Muscle layer of duodenum (tissue), 2 donors: Measurements from ENCODE around the gene MYO3B.

Source experiments
- H3K27ac ChIP-seq: one replicate; pipeline ENCODE4 v1.7.0; 2013; ENCODE audit warnings: mild to moderate bottlenecking, low read length
- H3K27me3 ChIP-seq: one replicate; pipeline ENCODE4 v1.7.0; 2013; ENCODE audit warnings: low read depth, mild to moderate bottlenecking, control low read depth, low read length
- H3K36me3 ChIP-seq, 2 donors: one replicate each; pipeline ENCODE4 v1.7.0; 2013; ENCODE audit warnings: low read length in 2 of 2, control low read depth in 1 of 2, mild to moderate bottlenecking in 1 of 2; ENCODE audit not compliant: insufficient read depth in 2 of 2, control insufficient read depth in 1 of 2
- H3K4me1 ChIP-seq, 2 donors: one replicate each; pipeline ENCODE4 v1.7.0; 2013; ENCODE audit warnings: low read length in 2 of 2, mild to moderate bottlenecking in 2 of 2, control low read depth in 1 of 2, moderate library complexity in 1 of 2; ENCODE audit not compliant: insufficient read depth in 2 of 2, control insufficient read depth in 1 of 2
- H3K4me3 ChIP-seq, 2 donors: one replicate each; pipeline ENCODE4 v1.7.0; 2013; ENCODE audit warnings: low read length in 2 of 2, low read depth in 1 of 2, mild to moderate bottlenecking in 1 of 2
- H3K9me3 ChIP-seq, 2 donors: one replicate each; pipeline ENCODE4 v1.7.0; 2013; ENCODE audit warnings: low read length in 2 of 2, control low read depth in 1 of 2, mild to moderate bottlenecking in 1 of 2; ENCODE audit not compliant: control insufficient read depth in 1 of 2
- donor health status: healthy.

The MYO3B gene

DNA sequence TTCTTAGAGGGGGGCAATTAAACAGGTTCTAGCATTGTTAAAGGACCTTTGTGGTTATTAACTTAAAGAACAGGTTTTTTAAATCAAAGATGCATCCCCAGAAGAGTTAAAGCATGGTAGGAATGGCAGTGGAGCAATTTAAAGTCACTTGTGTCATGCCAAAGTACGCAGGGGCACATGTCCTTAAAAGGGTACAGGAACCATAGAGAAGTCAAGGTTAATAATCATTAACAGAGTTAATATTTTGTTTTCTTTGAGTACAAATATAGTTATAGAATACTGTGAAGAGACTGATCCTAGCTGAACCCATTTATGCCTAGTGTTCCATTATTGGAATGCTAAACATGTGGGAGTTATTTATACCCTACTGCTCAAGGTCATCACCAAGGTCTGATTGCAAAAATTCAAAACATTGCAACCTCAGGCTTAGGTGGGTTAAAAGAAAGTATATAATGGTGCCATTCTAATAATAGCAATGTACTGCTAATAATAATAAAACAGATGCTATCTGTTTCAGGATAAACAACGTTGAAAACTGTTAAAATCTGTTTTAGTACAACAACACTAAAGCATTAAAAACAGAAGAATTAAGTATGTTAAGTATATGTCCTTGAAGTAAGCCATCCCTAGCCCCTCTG lies 216.0 kb downstream of the MYO3B start:
- H3K27me3 ChIP-seq = no peaks in the 10 kb centered on the region
- no peak overlapping the region for H3K27ac ChIP-seq
- no peaks in the 10 kb centered on the region for H3K9me3 ChIP-seq
- no peak overlapping the region for H3K4me3 ChIP-seq
- H3K36me3 ChIP-seq = no peaks in the 10 kb centered on the region
- H3K4me1 ChIP-seq = peaks cover 0 to 17% of the 10 kb centered on the region in 2 donors

DNA sequence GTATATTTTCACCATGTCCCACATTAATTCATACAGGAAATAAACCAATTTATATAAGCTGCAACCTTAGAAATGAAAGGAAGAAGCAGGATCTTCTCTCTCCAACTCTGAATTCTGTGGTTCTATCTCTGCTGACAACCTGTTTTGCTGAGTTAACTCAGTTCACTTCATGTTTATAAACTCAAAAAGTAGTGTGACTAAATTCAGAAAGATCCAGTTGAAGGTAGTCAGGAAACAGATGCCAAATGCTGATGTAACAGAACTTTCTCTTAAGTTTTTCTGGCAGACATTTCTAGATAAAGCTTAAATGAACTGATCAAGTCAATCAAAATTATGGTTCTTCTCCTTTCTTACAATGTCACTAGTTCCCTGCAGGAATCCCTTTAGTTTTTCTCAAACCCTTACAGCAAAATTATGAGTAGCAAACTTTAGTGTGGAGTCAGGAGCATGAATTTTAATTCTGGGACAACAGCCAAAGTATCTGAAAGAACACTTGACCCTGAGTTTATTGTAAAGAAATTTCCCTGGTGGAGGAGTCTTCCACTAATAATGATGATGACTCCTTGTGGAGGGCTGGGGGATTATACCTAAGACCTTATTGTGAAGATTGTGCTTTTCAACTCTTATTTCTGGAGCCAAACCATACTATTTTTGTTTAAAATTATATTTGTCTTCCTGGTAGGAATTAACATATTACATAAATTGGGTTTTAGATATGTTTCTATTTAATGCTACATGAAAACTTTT lies 216.9 kb downstream of the MYO3B start:
- Histone ChIP-seq H3K9me3 (no peaks in the 10 kb centered on the region), H3K4me1 (peaks cover 0 to 17% of the 10 kb centered on the region in 2 donors), H3K4me3 (no peak overlapping the region), H3K27ac (no peak overlapping the region), H3K27me3 (no peaks in the 10 kb centered on the region), H3K36me3 (no peaks in the 10 kb centered on the region)

DNA sequence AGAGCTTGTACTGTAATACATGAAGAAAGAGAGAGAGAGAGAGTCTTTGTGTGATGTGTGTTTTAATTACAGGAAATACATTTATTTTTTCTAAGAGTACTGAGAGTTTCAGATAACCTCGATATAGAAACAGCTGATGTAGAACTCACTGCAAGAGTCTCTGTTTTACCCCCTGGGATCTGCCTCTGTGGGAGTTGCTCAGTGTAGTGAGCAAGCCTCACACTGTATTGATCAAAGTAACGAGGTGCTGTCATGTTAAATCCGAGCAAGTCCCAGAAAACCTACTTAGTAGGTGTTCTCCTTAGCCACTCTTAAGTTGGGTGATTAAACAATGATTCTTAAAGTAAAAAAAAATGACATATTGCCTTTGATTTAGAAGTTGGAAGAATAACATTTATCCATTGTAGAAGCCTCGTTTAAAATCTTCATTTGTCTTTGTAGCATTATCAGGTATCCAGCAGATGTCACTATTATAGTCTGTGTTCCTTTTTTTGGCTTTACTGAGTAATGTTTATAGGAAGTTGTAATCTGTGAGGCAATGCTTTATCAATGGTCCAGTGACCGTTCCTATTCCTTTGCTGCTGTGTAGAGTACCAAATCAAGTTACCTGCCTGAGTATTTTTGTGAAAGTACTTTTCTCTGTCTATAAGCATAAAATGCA lies 219.0 kb downstream of the MYO3B start:
- H3K27ac ChIP-seq = no peak overlapping the region
- H3K9me3 ChIP-seq = no peaks in the 10 kb centered on the region
- no peaks in the 10 kb centered on the region for H3K27me3 ChIP-seq
- H3K4me3 ChIP-seq = no peak overlapping the region
- H3K4me1 ChIP-seq = peaks cover 0 to 17% of the 10 kb centered on the region in 2 donors
- no peaks in the 10 kb centered on the region for H3K36me3 ChIP-seq

DNA sequence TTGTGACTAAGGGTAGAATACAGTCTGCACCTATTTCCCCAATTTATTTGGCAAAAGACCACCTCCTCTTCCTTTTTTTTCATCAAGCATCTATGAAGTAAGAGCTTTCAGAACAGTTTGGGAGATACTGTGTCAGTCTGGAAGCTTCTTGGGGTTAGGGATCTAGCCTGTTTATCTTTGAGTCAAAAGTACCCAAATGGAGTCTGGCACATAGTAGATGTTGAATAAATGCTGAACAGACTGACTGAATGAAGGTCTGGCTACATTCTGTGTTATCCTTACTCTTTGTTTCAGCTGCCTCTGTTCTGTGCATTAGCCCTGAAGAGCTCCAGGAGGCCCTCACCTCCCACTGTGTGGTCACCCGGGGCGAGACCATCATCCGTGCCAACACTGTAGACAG lies 223.2 kb downstream of the MYO3B start:
- no peak overlapping the region for H3K27ac ChIP-seq
- H3K36me3 ChIP-seq = no peaks in the 10 kb centered on the region
- H3K4me1 ChIP-seq = no peaks in the 10 kb centered on the region
- no peaks in the 10 kb centered on the region for H3K9me3 ChIP-seq
- no peak overlapping the region for H3K4me3 ChIP-seq
- H3K27me3 ChIP-seq = no peaks in the 10 kb centered on the region

DNA sequence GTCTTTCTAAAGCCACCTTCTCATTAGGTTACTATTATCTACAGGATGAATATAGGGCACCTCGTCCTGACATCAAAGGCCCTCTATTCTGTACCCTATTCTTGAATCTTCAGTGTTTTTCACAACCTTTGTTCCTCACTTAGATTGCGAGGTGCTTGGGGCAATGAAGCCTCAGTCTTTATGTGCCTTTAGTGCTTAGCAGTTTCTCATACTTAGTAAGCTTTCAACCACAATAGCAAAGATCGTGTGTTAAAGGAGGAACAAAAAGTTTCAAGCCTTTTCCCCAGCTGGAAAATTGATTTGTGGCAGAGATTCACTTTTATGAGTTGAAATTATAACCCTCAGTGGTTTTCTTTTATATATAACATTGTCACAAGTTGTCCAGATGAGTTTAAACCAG lies 226.9 kb downstream of the MYO3B start:
- H3K27ac ChIP-seq = no peak overlapping the region
- H3K4me1 ChIP-seq = peaks cover 0 to 7% of the 10 kb centered on the region in 2 donors
- no peaks in the 10 kb centered on the region for H3K36me3 ChIP-seq
- H3K9me3 ChIP-seq = no peaks in the 10 kb centered on the region
- no peak overlapping the region for H3K4me3 ChIP-seq
- no peaks in the 10 kb centered on the region for H3K27me3 ChIP-seq

DNA sequence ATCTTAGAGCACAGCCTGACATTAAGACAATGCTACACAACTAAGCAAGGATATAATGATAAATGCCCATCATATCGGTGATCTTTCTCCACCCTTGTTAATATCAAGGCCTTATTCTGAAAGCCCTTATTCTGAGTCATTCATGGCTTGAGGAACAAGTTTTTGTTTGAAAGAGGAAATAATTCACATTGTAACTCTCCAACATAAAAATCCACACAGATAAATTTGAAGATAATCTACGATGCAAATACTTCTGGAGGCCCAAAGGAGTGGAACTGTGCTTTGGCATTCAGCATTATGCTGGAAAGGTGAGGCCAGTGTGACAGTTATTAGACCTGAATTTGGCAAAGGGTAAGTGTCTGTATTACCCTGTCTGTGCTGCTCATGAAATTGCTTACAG lies 227.4 kb downstream of the MYO3B start:
- H3K4me3 ChIP-seq = no peak overlapping the region
- H3K4me1 ChIP-seq = peaks cover 0 to 7% of the 10 kb centered on the region in 2 donors
- H3K27ac ChIP-seq = no peak overlapping the region
- no peaks in the 10 kb centered on the region for H3K27me3 ChIP-seq
- H3K9me3 ChIP-seq = no peaks in the 10 kb centered on the region
- no peaks in the 10 kb centered on the region for H3K36me3 ChIP-seq

DNA sequence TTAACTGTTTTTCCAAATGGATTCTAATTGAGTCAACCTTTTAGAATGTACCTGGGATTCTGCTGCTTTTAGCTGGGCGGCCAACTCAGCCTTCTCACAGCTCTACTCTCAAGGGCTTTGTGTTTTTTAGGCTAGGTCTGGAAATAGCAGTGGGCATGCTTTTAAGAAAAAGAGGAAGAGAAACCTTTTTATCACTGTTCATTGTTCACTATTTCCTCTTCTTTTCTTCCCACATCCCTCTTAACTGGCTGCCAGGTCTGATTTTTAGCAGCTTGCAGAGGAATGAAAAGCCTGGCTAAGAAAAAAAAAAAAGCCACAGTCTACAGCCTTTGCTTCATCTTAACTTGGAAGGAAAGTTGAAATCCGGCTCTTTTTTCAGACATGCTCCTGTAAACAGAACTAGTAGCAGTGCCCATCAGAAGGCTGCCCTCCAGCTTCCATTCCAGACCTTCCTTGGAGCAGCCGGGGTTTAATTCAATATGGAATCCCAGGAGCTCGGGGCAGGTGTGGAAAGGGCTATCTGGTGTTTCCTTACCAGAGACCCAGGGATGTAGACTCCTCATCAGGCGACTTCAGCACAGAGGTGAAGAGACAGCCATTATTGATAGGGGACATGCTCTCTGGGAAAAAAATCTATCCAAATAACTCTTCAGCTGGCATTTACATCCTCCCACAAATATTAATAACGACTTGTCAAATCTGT lies 230.7 kb downstream of the MYO3B start:
- H3K4me1 ChIP-seq = peaks cover 0 to 7% of the 10 kb centered on the region in 2 donors
- peak overlapping the region in 1 of 2 donors; percentile 22 for H3K4me3 ChIP-seq
- no peaks in the 10 kb centered on the region for H3K9me3 ChIP-seq
- no peak overlapping the region for H3K27ac ChIP-seq
- no peaks in the 10 kb centered on the region for H3K36me3 ChIP-seq
- no peaks in the 10 kb centered on the region for H3K27me3 ChIP-seq

DNA sequence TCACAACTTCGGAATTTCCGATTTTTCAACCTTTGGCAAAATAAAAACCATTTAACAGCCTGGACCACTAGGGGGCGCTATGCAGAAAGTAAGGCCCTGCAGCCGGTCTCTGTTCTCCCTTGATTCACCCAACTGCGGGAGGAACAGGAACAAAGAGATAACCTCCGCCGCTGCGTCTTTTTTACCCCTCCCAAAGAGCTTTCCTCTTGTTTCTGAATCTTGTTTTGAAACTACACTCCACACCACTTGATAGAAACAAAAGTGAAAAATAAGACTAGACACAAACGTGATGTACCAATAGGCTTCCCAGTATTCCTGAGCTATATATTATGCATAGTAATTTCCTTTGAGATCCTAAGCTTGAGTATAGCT lies 231.2 kb downstream of the MYO3B start:
- no peaks in the 10 kb centered on the region for H3K27me3 ChIP-seq
- peaks cover 0 to 7% of the 10 kb centered on the region in 2 donors for H3K4me1 ChIP-seq
- no peaks in the 10 kb centered on the region for H3K9me3 ChIP-seq
- H3K4me3 ChIP-seq = peak overlapping the region in 1 of 2 donors; percentile 22
- no peaks in the 10 kb centered on the region for H3K36me3 ChIP-seq
- H3K27ac ChIP-seq = no peak overlapping the region

DNA sequence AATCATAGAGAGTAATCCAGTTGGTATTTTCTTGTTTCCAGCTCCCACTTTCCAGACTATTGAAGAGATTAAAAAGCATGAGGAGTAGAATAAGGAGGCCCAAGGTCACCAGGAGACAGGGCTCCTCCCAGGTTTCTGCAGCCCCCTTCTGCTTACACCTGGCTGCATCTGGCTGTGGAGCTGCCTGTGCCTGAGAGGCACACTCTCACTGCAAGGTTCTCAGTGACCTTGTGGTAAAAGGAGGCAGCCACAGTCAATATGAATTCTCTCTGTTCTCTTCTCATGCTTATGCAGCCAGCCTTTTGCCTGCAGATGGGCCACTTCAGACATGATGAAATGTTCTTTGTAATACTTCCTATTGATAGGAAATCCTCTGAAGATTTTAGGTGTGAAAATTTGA lies 233.7 kb downstream of the MYO3B start:
- peaks cover 0 to 7% of the 10 kb centered on the region in 2 donors for H3K4me1 ChIP-seq
- H3K4me3 ChIP-seq = no peak overlapping the region
- H3K27me3 ChIP-seq = no peaks in the 10 kb centered on the region
- no peaks in the 10 kb centered on the region for H3K36me3 ChIP-seq
- H3K27ac ChIP-seq = no peak overlapping the region
- H3K9me3 ChIP-seq = no peaks in the 10 kb centered on the region

DNA sequence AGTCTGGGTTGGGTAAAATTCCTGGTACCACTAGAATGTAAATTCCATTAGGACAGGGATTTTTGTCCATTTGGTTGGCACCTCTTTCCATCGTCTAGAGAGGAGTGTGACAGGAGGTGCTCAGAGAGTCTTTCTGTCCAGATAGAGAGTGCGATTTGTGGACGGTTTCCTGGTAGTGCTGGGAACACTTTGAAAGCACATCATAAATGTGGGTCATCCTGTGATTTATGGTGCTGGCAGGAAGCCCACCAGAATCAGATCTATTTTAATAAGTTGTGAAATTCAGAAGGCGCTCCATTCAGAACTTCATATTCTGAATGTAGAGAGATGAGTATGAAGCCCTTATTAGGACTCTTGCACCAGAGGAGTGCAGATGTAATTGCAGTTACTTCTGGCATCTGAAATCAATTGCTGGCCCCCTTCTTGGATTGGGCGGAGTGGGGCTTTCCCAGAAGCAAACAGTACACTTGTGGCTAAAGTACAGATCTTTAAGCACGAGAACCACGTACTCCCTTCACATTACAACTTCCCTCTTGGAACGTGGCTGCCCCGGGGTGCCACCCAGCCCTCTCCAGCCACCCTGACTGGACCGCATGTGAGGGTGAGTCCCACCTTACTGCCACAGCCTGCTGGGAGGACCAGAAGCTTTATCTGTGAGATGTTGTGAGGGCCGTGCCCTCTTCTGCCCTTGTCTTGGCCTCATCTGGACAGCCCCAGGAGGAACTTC lies 243.2 kb downstream of the MYO3B start:
- H3K4me3 ChIP-seq = no peak overlapping the region
- H3K36me3 ChIP-seq = no peaks in the 10 kb centered on the region
- no peaks in the 10 kb centered on the region for H3K4me1 ChIP-seq
- H3K9me3 ChIP-seq = no peaks in the 10 kb centered on the region
- no peak overlapping the region for H3K27ac ChIP-seq
- H3K27me3 ChIP-seq = no peaks in the 10 kb centered on the region

DNA sequence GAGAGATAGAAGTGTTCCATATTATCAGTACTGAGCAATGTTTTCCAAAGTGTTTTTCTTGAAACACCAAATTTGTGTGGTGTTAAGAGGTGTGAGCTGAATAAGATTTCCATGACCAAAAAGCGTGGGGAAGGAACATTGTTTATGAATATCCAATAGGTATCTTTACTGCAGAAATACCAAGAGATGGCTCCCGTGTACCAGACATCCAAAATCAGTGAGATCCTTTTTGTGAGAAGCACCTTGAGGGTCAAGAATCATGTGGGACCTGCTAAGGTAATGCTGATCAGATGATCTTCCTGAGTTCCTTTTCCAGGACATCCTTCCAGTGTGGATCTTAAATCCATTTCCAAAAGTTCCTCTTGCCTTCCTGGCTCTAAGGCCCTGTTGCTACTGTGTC lies 246.0 kb downstream of the MYO3B start:
- Histone ChIP-seq H3K27me3 (no peaks in the 10 kb centered on the region), H3K27ac (no peak overlapping the region), H3K4me1 (no peaks in the 10 kb centered on the region), H3K4me3 (no peak overlapping the region), H3K36me3 (no peaks in the 10 kb centered on the region), H3K9me3 (no peaks in the 10 kb centered on the region)
